ENCODE measurements around the gene FOSL2.

Gene FOSL2

DNA sequence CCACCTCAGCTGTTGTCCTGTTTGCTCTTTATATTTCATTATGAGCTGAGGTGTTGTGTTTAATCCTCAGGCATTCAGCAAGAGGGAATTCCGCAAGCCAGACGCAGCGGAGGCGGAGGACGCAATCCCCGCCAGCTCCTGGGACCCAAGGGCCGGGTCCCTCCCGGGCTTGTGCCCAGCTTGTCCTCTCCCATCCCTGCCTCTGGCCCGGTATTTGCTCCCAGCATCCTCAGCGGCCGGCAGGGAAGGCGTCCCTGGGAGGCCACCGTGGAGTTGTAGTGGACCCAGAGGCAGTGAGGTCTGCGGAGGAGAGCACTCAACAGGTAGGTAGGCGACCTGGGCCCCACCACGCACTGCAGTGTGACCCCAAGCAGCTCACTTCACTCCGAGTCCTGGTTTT lies 42.5 kb upstream of the FOSL2 start:
- H3K27me3 ChIP-seq (ENCODE audit: control insufficient read depth, insufficient read depth, low read length) = no peaks in the 10 kb centered on the region
- no peaks in the 10 kb centered on the region for H3K4me1 ChIP-seq (ENCODE audit: control insufficient read depth, insufficient read depth, low read length)
- H3K4me3 ChIP-seq (ENCODE audit: low read depth, low read length) = no peak overlapping the region
- H3K9me3 ChIP-seq (ENCODE audit: control insufficient read depth, insufficient read depth, low read length) = no peaks in the 10 kb centered on the region
- H3K36me3 ChIP-seq (ENCODE audit: control insufficient read depth, insufficient read depth, low read length) = no peaks in the 10 kb centered on the region
- no peak overlapping the region for H3K9ac ChIP-seq (ENCODE audit: low read depth, low read length)

DNA sequence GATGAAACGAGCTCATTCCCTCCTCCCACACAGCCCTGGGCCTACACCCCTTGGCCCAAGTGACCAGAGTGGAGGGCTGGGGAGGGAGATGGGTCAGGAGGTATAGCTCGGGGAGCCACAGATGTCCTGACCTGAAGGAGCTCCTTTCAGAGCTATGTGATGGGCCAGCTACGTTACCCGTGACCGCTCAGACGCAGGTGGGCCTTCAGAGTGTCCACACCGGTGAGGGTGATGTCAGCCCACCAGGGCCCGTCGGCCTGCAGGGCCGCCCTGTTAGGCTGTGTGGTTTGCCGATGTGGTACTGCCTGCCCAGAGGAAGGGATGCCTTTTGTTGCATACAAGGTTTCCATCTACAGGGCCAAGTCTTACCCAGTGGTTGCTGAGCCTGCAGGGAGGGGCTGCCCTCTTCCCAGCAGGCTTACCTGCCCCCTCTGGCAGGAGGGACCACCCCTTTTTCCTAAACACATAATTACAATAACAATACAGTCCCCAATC lies 41.8 kb upstream of the FOSL2 start:
- no peak overlapping the region for H3K9ac ChIP-seq (ENCODE audit: low read depth, low read length)
- H3K9me3 ChIP-seq (ENCODE audit: control insufficient read depth, insufficient read depth, low read length) = no peaks in the 10 kb centered on the region
- no peaks in the 10 kb centered on the region for H3K4me1 ChIP-seq (ENCODE audit: control insufficient read depth, insufficient read depth, low read length)
- no peaks in the 10 kb centered on the region for H3K36me3 ChIP-seq (ENCODE audit: control insufficient read depth, insufficient read depth, low read length)
- H3K27me3 ChIP-seq (ENCODE audit: control insufficient read depth, insufficient read depth, low read length) = no peaks in the 10 kb centered on the region
- H3K4me3 ChIP-seq (ENCODE audit: low read depth, low read length) = no peak overlapping the region

DNA sequence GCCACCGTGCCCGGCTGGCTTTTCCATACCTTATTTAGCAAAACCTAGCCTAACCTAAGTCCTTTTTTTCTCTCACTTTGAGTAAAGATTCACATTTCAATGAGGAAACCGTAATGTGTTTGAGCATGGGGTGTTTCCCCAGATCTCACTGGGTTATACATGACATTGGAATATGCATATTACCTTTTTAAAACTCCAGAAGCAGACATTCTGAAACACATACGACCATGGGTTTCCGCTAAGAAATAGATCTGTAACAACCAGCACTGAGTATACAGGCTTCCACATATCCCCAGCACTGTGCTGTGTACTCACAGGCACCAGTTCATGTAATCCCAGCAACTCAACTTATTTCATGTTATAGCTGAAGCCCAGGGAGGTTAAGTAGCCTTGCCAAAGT lies 41.0 kb upstream of the FOSL2 start:
- Histone ChIP-seq H3K9ac (ENCODE audit: low read depth, low read length) (no peak overlapping the region), H3K4me1 (ENCODE audit: control insufficient read depth, insufficient read depth, low read length) (no peaks in the 10 kb centered on the region), H3K9me3 (ENCODE audit: control insufficient read depth, insufficient read depth, low read length) (no peaks in the 10 kb centered on the region), H3K4me3 (ENCODE audit: low read depth, low read length) (no peak overlapping the region), H3K27me3 (ENCODE audit: control insufficient read depth, insufficient read depth, low read length) (no peaks in the 10 kb centered on the region), H3K36me3 (ENCODE audit: control insufficient read depth, insufficient read depth, low read length) (no peaks in the 10 kb centered on the region)

DNA sequence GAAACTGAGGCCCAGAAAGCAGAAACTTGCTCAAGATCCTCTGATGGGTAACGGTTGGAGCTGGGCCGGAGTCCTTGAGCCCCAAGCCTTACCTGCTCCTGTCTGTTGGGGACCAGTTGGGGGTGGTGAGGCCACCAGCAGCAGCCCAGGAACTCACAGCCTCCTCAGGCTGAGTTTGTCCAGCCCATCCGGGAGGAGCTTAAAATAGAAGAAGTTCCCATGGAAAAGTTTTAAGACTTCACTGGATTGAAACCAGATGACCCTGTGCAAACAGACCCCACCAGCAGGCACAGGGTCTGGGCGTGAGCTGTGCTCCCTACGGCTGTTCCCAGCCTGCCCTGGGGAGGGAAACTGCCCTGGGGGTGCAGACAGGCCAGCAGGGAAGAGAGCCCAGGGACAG lies 40.6 kb upstream of the FOSL2 start:
- H3K4me1 ChIP-seq (ENCODE audit: control insufficient read depth, insufficient read depth, low read length) = no peaks in the 10 kb centered on the region
- H3K36me3 ChIP-seq (ENCODE audit: control insufficient read depth, insufficient read depth, low read length) = no peaks in the 10 kb centered on the region
- no peaks in the 10 kb centered on the region for H3K27me3 ChIP-seq (ENCODE audit: control insufficient read depth, insufficient read depth, low read length)
- no peak overlapping the region for H3K9ac ChIP-seq (ENCODE audit: low read depth, low read length)
- no peak overlapping the region for H3K4me3 ChIP-seq (ENCODE audit: low read depth, low read length)
- H3K9me3 ChIP-seq (ENCODE audit: control insufficient read depth, insufficient read depth, low read length) = no peaks in the 10 kb centered on the region

DNA sequence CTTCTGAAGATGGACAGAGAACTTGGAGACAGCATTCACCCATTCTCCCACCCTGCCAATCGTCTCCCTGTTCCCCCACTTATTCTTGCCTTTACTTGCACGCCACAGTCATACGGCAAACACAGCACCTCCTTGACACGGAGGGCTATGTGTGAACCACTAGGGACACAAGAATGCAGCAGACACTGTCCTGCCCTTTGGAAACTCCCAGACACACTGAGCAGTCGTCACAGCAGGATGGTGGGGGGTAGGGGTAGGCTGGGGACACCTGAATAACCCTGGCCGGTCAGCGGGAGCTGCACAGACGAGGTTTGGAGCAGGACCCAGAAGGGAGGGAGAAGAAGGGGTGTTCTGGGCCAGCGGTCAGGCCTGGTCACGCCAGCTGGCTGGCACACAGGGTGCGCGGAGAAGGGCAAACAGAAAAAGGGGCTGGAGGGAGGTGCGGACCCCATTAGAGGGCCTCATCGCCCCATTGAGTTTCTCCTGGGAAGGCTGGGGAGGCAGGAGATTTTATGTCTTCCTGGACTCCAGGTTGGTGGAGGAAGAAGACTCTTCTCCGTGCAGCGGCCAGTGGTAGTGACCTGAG lies 40.0 kb upstream of the FOSL2 start:
- H3K4me3 ChIP-seq (ENCODE audit: low read depth, low read length) = no peak overlapping the region
- no peaks in the 10 kb centered on the region for H3K36me3 ChIP-seq (ENCODE audit: control insufficient read depth, insufficient read depth, low read length)
- H3K9me3 ChIP-seq (ENCODE audit: control insufficient read depth, insufficient read depth, low read length) = no peaks in the 10 kb centered on the region
- H3K27me3 ChIP-seq (ENCODE audit: control insufficient read depth, insufficient read depth, low read length) = no peaks in the 10 kb centered on the region
- H3K4me1 ChIP-seq (ENCODE audit: control insufficient read depth, insufficient read depth, low read length) = no peaks in the 10 kb centered on the region
- no peak overlapping the region for H3K9ac ChIP-seq (ENCODE audit: low read depth, low read length)

DNA sequence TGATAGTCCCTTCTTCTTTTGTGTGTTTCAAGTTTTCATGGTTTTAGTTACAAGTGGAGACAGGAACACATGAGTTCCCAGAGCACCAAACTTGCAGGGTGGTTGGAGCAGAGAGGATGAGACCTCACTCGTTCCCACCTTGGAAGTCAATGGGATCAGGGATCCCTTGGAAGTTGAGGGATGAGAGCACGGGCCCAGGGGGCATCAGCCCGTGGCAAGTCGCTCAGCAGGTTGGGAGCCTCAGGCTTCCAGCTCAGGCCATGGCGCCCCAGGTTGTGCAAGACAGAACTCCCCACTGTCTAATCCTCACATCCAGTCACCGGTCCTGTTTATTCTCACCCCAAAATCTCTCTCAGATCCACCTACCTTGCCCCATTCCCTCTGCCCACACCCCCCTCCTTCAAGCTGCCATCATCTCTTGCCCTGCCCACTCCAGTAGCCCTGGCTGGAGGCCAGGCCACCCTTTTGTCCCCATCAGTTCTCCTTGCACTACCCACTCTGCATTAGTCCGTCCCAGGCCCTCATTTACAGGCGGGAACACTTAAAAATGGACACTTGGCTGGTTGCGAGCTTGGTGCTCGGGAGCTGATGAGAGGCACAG lies 37.6 kb upstream of the FOSL2 start:
- Histone ChIP-seq H3K9me3 (ENCODE audit: control insufficient read depth, insufficient read depth, low read length) (no peaks in the 10 kb centered on the region), H3K4me1 (ENCODE audit: control insufficient read depth, insufficient read depth, low read length) (no peaks in the 10 kb centered on the region), H3K27me3 (ENCODE audit: control insufficient read depth, insufficient read depth, low read length) (no peaks in the 10 kb centered on the region), H3K9ac (ENCODE audit: low read depth, low read length) (no peak overlapping the region), H3K36me3 (ENCODE audit: control insufficient read depth, insufficient read depth, low read length) (no peaks in the 10 kb centered on the region), H3K4me3 (ENCODE audit: low read depth, low read length) (no peak overlapping the region)

DNA sequence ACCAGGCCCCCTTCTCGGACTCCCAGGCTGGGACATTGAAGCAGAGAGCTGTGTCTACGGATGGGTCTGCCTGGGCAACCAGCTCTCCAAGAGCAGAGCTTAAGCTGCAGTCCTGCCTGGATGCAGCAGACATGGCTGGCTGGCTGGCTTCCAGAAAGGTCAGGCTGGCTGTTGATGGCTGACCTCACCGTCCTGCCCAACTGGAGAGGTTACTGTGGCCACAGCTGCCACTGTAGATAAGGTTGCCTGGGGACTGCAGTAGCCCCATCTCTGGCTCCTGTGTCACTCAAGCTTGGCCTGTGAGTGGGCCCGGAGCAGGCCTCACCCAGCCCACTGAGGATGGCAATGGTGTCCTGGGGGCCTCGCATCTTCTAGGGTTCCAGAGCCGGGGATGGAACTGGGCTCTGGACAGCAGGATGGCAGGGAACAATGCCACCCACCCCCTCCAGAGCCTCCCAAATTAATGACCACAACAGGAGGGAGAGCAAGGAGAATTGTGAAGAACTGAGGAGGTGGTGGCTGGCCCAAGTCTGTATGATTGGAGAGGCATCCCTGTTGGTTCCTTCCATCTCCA lies 37.0 kb upstream of the FOSL2 start:
- no peaks in the 10 kb centered on the region for H3K36me3 ChIP-seq (ENCODE audit: control insufficient read depth, insufficient read depth, low read length)
- no peaks in the 10 kb centered on the region for H3K9me3 ChIP-seq (ENCODE audit: control insufficient read depth, insufficient read depth, low read length)
- H3K9ac ChIP-seq (ENCODE audit: low read depth, low read length) = no peak overlapping the region
- H3K4me1 ChIP-seq (ENCODE audit: control insufficient read depth, insufficient read depth, low read length) = no peaks in the 10 kb centered on the region
- no peaks in the 10 kb centered on the region for H3K27me3 ChIP-seq (ENCODE audit: control insufficient read depth, insufficient read depth, low read length)
- H3K4me3 ChIP-seq (ENCODE audit: low read depth, low read length) = no peak overlapping the region

DNA sequence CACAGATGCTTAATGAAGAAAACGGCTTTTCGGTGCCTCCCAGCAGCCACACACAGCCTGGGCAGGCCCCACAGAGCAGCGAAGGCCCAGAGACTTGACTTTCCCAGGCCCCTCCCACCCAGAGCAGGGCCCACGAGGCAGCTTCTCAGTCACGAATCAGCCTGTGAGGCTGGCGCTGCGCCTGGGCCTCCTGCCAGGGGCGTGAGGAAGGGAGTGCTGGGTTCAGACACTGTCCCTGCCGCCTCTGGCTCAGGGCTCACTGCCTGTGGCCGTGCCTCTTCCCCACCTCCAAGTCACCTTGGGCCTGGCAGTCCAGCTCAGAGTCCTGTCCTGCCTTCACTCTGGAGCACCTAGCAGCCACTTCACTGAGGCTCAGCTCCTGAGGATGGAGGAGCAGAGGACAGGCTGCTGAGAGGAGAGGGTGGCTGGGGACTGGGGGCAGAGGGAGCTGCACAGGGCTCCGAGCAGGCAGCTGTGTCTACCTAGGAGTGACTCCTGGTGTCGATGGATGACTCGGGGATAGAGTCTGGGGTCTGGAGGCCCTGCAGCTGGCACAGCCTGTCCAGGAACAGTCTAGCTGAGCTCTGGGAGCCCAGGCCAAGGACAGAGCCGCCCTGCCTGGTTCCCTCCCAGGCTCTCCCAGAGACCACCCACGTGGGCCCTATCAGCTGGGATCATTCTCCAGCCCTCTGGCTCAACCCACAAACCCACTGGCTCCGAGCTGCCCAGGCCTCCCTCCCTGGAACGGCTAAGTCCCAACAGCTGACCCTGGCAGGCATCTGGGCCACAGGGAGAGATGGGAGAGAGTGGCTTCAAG lies 36.4 kb upstream of the FOSL2 start:
- no peaks in the 10 kb centered on the region for H3K27me3 ChIP-seq (ENCODE audit: control insufficient read depth, insufficient read depth, low read length)
- no peaks in the 10 kb centered on the region for H3K4me1 ChIP-seq (ENCODE audit: control insufficient read depth, insufficient read depth, low read length)
- no peaks in the 10 kb centered on the region for H3K9me3 ChIP-seq (ENCODE audit: control insufficient read depth, insufficient read depth, low read length)
- no peak overlapping the region for H3K9ac ChIP-seq (ENCODE audit: low read depth, low read length)
- no peak overlapping the region for H3K4me3 ChIP-seq (ENCODE audit: low read depth, low read length)
- no peaks in the 10 kb centered on the region for H3K36me3 ChIP-seq (ENCODE audit: control insufficient read depth, insufficient read depth, low read length)

DNA sequence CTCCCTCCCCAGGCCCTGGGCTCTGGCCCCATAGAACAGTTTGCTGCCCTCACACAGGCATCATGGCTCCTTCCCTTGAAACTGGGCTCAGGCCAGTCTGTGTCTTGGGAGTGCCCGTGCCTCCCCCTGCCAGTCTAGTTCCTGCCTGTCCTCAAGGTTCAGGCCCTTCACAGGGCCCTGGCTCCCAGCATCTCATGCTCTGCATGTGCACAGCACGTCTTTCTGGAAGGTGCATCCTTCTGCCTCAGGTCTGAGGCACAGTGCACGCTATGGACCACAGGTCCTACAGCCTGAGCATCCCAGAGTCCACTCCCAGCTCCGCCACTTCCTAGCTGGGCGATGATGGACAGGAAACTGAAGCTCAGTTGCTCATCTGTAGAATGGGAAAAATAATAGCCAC lies 35.6 kb upstream of the FOSL2 start:
- Histone ChIP-seq H3K27me3 (ENCODE audit: control insufficient read depth, insufficient read depth, low read length) (no peaks in the 10 kb centered on the region), H3K9me3 (ENCODE audit: control insufficient read depth, insufficient read depth, low read length) (no peaks in the 10 kb centered on the region), H3K36me3 (ENCODE audit: control insufficient read depth, insufficient read depth, low read length) (no peaks in the 10 kb centered on the region), H3K4me1 (ENCODE audit: control insufficient read depth, insufficient read depth, low read length) (no peaks in the 10 kb centered on the region), H3K9ac (ENCODE audit: low read depth, low read length) (no peak overlapping the region), H3K4me3 (ENCODE audit: low read depth, low read length) (no peak overlapping the region)

DNA sequence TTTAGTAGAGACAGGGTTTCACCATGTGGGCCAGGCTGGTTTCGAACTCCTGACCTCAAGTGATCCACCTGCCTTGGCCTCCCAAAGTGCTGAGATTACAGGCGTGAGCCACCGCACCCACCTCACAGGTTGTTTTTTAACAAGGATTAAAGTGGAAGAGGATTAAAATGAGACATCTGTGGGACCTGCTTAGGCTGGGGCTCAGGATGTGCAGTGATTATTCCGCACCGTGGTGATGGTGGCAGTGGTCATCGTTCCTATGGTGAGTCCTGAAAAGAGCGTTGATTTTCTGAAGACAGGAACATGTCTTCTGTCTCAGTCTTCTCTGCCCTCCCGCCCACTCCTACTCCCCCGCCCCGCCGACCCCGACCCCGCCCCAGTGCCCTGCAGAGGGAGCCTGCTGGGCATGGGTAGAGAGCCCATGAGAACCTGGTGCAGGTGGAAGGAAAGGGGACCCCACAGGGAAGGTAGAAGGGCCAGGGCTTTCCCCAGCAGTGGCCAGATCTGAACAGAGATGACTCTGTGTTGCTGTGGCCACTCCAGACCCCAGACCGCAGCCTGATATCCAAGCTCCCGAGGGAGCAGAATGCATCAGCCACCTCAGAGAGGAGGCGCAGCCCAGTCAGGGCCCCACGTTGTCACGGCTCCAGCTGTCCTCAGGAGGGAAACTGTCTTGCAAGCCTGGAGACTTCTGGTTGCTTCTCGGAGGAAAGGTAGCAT lies 34.5 kb upstream of the FOSL2 start:
- H3K4me3 ChIP-seq (ENCODE audit: low read depth, low read length) = no peak overlapping the region
- no peaks in the 10 kb centered on the region for H3K36me3 ChIP-seq (ENCODE audit: control insufficient read depth, insufficient read depth, low read length)
- no peaks in the 10 kb centered on the region for H3K9me3 ChIP-seq (ENCODE audit: control insufficient read depth, insufficient read depth, low read length)
- no peaks in the 10 kb centered on the region for H3K27me3 ChIP-seq (ENCODE audit: control insufficient read depth, insufficient read depth, low read length)
- H3K9ac ChIP-seq (ENCODE audit: low read depth, low read length) = no peak overlapping the region
- H3K4me1 ChIP-seq (ENCODE audit: control insufficient read depth, insufficient read depth, low read length) = no peaks in the 10 kb centered on the region

DNA sequence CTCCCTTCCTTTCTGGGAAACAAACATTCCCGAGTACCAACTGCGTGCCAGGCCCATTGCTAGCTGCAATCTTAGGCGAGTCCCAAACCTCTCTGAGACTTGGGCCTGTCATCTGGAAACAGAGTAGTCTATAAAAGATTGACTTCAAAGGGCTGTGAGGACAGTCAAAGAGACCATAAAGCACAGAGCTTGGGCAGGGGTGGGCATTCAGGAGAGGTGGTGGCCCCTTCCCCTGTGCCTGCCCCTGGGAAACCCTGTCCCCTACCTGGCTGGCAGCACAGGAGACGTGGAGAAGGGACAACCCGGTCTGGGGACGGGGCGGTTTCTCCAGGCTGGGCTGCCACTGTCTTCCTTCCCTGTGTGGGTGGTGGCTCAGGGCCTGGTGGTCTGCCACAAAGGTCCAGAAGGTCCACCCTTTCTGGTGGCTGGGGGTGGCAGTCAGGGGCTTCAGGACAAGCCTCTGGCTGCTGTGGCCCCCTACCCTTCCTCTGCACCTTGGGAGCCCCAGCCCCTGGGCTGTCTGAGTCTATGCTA lies 33.9 kb upstream of the FOSL2 start:
- Histone ChIP-seq H3K27me3 (ENCODE audit: control insufficient read depth, insufficient read depth, low read length) (no peaks in the 10 kb centered on the region), H3K4me3 (ENCODE audit: low read depth, low read length) (no peak overlapping the region), H3K4me1 (ENCODE audit: control insufficient read depth, insufficient read depth, low read length) (no peaks in the 10 kb centered on the region), H3K36me3 (ENCODE audit: control insufficient read depth, insufficient read depth, low read length) (no peaks in the 10 kb centered on the region), H3K9me3 (ENCODE audit: control insufficient read depth, insufficient read depth, low read length) (no peaks in the 10 kb centered on the region), H3K9ac (ENCODE audit: low read depth, low read length) (no peak overlapping the region)
